Neural crest cell (in vitro differentiated cells): ENCODE data around the gene PGM2. TPM values are rescaled to one million over a fixed set of nuclear protein-coding genes. Genes with fewer than 3 reads are reported as not detected.

Source experiments
- DNase-seq: peaks from one replicate; pipeline ENCODE4 v3.0.0; 2021; ENCODE audit warnings: low read depth, mixed read lengths, low spot score
- H3K27ac Mint-ChIP-seq: one replicate; pipeline ENCODE4 v1.8.0; 2021; ENCODE audit warnings: mild to moderate bottlenecking, mixed read lengths; ENCODE audit not compliant: unreplicated experiment
- H3K27me3 Mint-ChIP-seq: 2 replicates; pipeline ENCODE4 v1.8.0; 2021; ENCODE audit warnings: low read depth, mild to moderate bottlenecking, mixed read lengths
- H3K36me3 Mint-ChIP-seq: 2 replicates; pipeline ENCODE4 v1.8.0; 2021; ENCODE audit warnings: low read depth, mild to moderate bottlenecking, mixed read lengths
- H3K4me1 Mint-ChIP-seq: 2 replicates; pipeline ENCODE4 v1.8.0; 2021; ENCODE audit warnings: mixed read lengths
- H3K4me3 Mint-ChIP-seq: one replicate; pipeline ENCODE4 v1.8.0; 2021; ENCODE audit warnings: mild to moderate bottlenecking, mixed read lengths
- H3K9me3 Mint-ChIP-seq: 2 replicates; pipeline ENCODE4 v1.8.0; 2021; ENCODE audit warnings: mixed read lengths
- total RNA-seq: library from RNA; stranded (reverse); gene quantifications from 2 replicates; pipeline ENCODE4 v1.2.1, GENCODE V29; 2021
- TF ChIP-seq, protein P1 (sequence below): fragments of 200-600 bp; sonication (generic); conservative IDR thresholded peaks from 2 replicates; pipeline ENCODE4 v1.5.0; 2021; ENCODE audit warnings: antibody characterized with exemption, mild to moderate bottlenecking

The PGM2 gene
- total RNA-seq, 1 donor from 2014 or later: 28.5 TPM

DNA sequence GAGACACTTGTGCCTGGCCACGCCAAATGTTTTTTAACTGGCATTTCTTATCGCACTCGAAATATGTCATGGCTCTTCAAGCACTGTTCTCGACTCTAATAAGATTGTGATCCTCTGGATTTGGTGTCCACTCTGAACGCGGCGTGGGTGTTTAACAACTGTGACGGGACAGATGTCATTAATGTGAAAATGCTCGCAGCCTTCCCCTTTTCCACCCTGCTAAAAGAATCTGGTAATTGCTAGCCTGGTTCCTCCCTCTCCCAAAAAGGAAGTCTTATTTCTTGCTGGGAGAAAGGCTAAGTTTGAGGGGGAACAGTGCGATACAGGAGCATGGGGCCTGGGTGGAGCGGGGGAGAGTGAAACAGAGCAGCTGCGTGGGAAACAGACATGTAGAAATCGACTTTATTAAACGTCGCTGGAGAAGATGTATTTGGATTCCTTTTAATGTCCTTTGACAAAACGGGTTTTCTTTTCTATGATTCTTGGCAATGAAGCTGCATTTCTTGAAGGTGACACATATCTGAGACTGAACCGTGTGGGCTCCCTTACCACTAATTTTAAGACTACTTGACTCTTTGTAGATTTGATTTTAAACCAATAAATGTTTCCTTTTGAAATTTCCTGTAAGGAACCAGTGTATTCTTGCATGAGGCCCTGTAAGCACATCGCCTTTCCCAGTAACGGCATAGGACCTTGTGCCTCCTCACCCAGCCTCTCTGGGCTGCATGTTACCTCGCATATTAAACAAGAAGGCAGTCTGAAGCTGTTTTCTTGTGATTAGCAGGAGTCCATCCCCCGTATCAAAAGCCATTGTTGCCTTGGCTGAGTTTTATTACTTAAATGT is 82.2 kb downstream of the PGM2 start:
- TF ChIP-seq, protein P1, sequence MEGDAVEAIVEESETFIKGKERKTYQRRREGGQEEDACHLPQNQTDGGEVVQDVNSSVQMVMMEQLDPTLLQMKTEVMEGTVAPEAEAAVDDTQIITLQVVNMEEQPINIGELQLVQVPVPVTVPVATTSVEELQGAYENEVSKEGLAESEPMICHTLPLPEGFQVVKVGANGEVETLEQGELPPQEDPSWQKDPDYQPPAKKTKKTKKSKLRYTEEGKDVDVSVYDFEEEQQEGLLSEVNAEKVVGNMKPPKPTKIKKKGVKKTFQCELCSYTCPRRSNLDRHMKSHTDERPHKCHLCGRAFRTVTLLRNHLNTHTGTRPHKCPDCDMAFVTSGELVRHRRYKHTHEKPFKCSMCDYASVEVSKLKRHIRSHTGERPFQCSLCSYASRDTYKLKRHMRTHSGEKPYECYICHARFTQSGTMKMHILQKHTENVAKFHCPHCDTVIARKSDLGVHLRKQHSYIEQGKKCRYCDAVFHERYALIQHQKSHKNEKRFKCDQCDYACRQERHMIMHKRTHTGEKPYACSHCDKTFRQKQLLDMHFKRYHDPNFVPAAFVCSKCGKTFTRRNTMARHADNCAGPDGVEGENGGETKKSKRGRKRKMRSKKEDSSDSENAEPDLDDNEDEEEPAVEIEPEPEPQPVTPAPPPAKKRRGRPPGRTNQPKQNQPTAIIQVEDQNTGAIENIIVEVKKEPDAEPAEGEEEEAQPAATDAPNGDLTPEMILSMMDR: no peak
- H3K4me3 Mint-ChIP-seq: no peak overlapping the region
- DNase-seq: no peak
- peaks cover under 1% of the 10 kb centered on the region for H3K27me3 Mint-ChIP-seq
- H3K27ac Mint-ChIP-seq: no peak overlapping the region
- H3K36me3 Mint-ChIP-seq: no peaks in the 10 kb centered on the region
- no peaks in the 10 kb centered on the region for H3K9me3 Mint-ChIP-seq
- H3K4me1 Mint-ChIP-seq: peaks cover 14% of the 10 kb centered on the region

DNA sequence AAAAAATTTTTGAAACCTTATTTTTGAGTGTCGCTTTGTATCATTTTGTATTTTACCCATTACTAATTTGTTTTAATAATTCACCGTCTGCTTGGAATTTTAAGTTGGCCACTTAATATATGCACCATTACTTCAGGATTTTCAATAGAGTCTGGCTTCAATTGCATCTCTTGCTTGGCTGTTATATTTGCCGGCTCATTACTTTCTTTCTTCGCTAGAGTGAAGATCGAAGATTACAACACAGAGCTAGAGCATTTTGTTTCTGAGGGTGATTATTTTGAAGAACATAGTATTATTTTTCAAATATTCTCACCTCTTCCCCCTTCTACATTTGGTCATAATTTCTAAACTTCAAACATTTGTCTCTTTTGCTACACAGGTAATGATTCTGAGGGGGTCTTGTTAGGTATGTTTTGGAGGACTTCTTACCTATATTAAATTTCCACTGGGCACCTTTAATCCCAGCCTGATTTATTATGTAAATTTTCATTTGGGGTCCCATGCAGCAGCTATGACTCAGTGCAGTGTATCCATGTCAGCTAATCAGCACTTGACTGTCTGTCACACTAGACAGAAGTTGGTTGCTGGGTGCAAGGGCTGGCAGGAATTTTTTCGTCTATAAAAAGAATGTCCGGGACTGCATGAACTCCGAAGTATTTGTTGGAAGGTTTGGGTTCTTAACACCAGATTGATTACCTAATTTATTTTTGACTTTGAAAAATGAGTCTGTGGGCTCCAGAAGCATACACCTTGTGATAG is 83.0 kb downstream of the PGM2 start:
- Mint-ChIP-seq H3K9me3 (no peaks in the 10 kb centered on the region), H3K4me1 (peaks cover 14% of the 10 kb centered on the region), H3K36me3 (no peaks in the 10 kb centered on the region), H3K4me3 (no peak overlapping the region), H3K27ac (no peak overlapping the region), H3K27me3 (no peaks in the 10 kb centered on the region)
- TF ChIP-seq, protein P1: no peak
- DNase-seq: no peak

DNA sequence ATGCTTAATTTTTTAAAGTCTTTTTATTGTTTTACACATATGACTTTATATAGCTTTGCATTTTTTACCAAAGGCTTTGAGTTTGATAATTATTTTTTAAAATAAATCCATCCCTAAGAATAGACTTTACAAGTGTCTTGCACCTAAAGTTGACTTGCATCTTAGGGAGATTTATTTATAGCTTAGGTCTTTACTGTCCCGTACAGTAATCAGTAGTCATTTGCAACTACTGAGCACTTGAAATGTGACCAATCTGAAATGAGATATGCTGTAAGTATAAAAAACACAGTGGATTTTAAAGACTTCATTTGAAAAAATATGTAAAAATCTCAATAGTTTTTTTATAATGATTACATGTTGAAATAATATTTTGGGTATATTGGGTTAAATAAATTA is 83.6 kb downstream of the PGM2 start:
- H3K36me3 Mint-ChIP-seq: no peaks in the 10 kb centered on the region
- H3K27ac Mint-ChIP-seq: no peak overlapping the region
- TF ChIP-seq, protein P1: no peak
- H3K4me1 Mint-ChIP-seq: peaks cover 14% of the 10 kb centered on the region
- H3K27me3 Mint-ChIP-seq: no peaks in the 10 kb centered on the region
- no peaks in the 10 kb centered on the region for H3K9me3 Mint-ChIP-seq
- DNase-seq: no peak
- H3K4me3 Mint-ChIP-seq: no peak overlapping the region

Other genes starting within 250 kb of the PGM2 start
- gene RELL1, start 140.3 kb upstream of the PGM2 start, total RNA-seq: 30.3 and 33.6 TPM in 2 replicates
- gene TBC1D1, start 64.4 kb downstream of the PGM2 start, total RNA-seq: 113 TPM in 2 replicates
- not detected in 2 replicates for gene PTTG2, start 133.7 kb downstream of the PGM2 start, total RNA-seq